ENCODE results near the gene GADD45B. TPM values are rescaled to one million over a fixed set of nuclear protein-coding genes. Genes with fewer than 3 reads are reported as not detected.

GADD45B gene
- total RNA-seq, 1 experiment from 2014 or later: 37.9 TPM

- ChIA-PET CTCF (interaction anchor here (1.6 kb wide), 1 partner anchor 100 kb away, joined by 4 read pairs; no protein-coding TSS in a partner anchor), RAD21 (ENCODE audit: low non-redundant PET in 1 of 2, low total read pairs in 2 of 2, uncharacterized antibody in 2 of 2, unreplicated experiment in 2 of 2) (no interaction called here), POLR2A (interaction anchor here (1.0 to 1.5 kb wide), 3 partner anchors 24 to 121 kb away, joined by 3 to 4 read pairs (median 3); no protein-coding TSS in a partner anchor)
- no TSS peak for BruUV-seq (replicated peaks)
- H3K9me3 ChIP-seq (ENCODE audit: control insufficient read depth in 1 of 2, insufficient read depth in 1 of 2, low read depth in 1 of 2, low read length in 2 of 2): no peaks in the 10 kb centered on the region
- H3K4me3 ChIP-seq (replicated peaks in 1 of 2; ENCODE audit: low read depth in 1 of 2, low read length in 2 of 2): no peak overlapping the region
- H3K9me2 ChIP-seq (ENCODE audit: insufficient read depth): no peaks in the 10 kb centered on the region
- no peak overlapping the region for H3K4me2 ChIP-seq (ENCODE audit: low read length)
- no peak overlapping the region for H3K9ac ChIP-seq (ENCODE audit: low read length)
- DNase-seq (ENCODE audit: low read depth, low spot score): no peak
- ATAC-seq: no peak
- no peaks in the 10 kb centered on the region for H3K27me3 ChIP-seq (ENCODE audit: insufficient read depth, low read length)
- intact Hi-C loops (cut with micrococcal nuclease): no loop called here
- TF ChIP-seq RAD21 (IDR thresholded peaks at IDR 0.05; ENCODE audit: low read depth): no peak
- TF ChIP-seq ELF1 (IDR thresholded peaks at IDR 0.05; ENCODE audit: borderline replicate concordance, low read depth): no peak
- TF ChIP-seq EZH2phosphoT487 (IDR thresholded peaks at IDR 0.05; ENCODE audit: borderline replicate concordance): no peak
- peaks cover 14% of the 10 kb centered on the region; the same call in 1 of the 2 replicates for H4K20me1 ChIP-seq (ENCODE audit: insufficient read depth)
- H3K27ac ChIP-seq (ENCODE audit: low read depth, low read length): no peak overlapping the region
- peaks cover 2 to 20% of the 10 kb centered on the region in 2 experiments; a peak in 1 of 4 replicates for H3K36me3 ChIP-seq (ENCODE audit: control insufficient read depth in 1 of 2, insufficient read depth in 2 of 2, low read length in 2 of 2)
- H3K4me1 ChIP-seq (ENCODE audit: control insufficient read depth in 1 of 2, insufficient read depth in 2 of 2, low read length in 2 of 2): peaks cover 18 to 35% of the 10 kb centered on the region in 2 experiments
- peaks cover 24% of the 10 kb centered on the region for H3K79me2 ChIP-seq (ENCODE audit: insufficient read depth, low read length)
- H2AFZ ChIP-seq (ENCODE audit: low read depth, low read length, poor library complexity, severe bottlenecking): no peak overlapping the region
Measured at GRCh38 chr19:2479556-2480194, 3.7 kb downstream of the GADD45B start.

GRCh38 chr19:2481466-2481865 is 5.5 kb downstream of the GADD45B start:
- ATAC-seq: no peak
- Histone ChIP-seq H3K4me1 (ENCODE audit: control insufficient read depth in 1 of 2, insufficient read depth in 2 of 2, low read length in 2 of 2) (peaks cover 8 to 25% of the 10 kb centered on the region in 2 experiments), H3K27ac (ENCODE audit: low read depth, low read length) (no peak overlapping the region), H3K4me2 (ENCODE audit: low read length) (no peak overlapping the region), H3K79me2 (ENCODE audit: insufficient read depth, low read length) (peaks cover 19% of the 10 kb centered on the region), H3K9me3 (ENCODE audit: control insufficient read depth in 1 of 2, insufficient read depth in 1 of 2, low read depth in 1 of 2, low read length in 2 of 2) (no peaks in the 10 kb centered on the region), H2AFZ (ENCODE audit: low read depth, low read length, poor library complexity, severe bottlenecking) (no peak overlapping the region), H3K36me3 (ENCODE audit: control insufficient read depth in 1 of 2, insufficient read depth in 2 of 2, low read length in 2 of 2) (peaks cover 2 to 20% of the 10 kb centered on the region in 2 experiments; a peak in 1 of 4 replicates), H3K9ac (ENCODE audit: low read length) (no peak overlapping the region), H3K4me3 (replicated peaks in 1 of 2; ENCODE audit: low read depth in 1 of 2, low read length in 2 of 2) (no peak overlapping the region), H3K27me3 (ENCODE audit: insufficient read depth, low read length) (no peaks in the 10 kb centered on the region), H4K20me1 (ENCODE audit: insufficient read depth) (peaks cover 14% of the 10 kb centered on the region; the same call in 1 of the 2 replicates), H3K9me2 (ENCODE audit: insufficient read depth) (no peaks in the 10 kb centered on the region)
- CTCF ChIA-PET: no interaction called here
- intact Hi-C loops (cut with micrococcal nuclease): no loop called here
- RAD21 ChIA-PET (ENCODE audit: low non-redundant PET in 1 of 2, low total read pairs in 2 of 2, uncharacterized antibody in 2 of 2, unreplicated experiment in 2 of 2): no interaction called here
- TF ChIP-seq JUND (IDR thresholded peaks at IDR 0.05): no peak
- no peak for TF ChIP-seq EZH2 (IDR thresholded peaks at IDR 0.05)
- no peak for TF ChIP-seq ZFX (IDR thresholded peaks at IDR 0.05)
- TF ChIP-seq CEBPB (IDR thresholded peaks at IDR 0.05; ENCODE audit: low read depth): no peak
- TF ChIP-seq, protein P1, sequence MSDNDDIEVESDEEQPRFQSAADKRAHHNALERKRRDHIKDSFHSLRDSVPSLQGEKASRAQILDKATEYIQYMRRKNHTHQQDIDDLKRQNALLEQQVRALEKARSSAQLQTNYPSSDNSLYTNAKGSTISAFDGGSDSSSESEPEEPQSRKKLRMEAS (IDR thresholded peaks at IDR 0.05): no peak
- no peak for TF ChIP-seq EGR1 (IDR thresholded peaks at IDR 0.05; ENCODE audit: low read depth)
- no peak for TF ChIP-seq YY1 (IDR thresholded peaks at IDR 0.05; ENCODE audit: extremely low read depth, insufficient replicate concordance, low read depth, low read length)
- TF ChIP-seq CBX3 (IDR thresholded peaks at IDR 0.05; ENCODE audit: low read depth): no peak
- no peak for TF ChIP-seq SP1 (IDR thresholded peaks at IDR 0.05; ENCODE audit: low read depth)
- no peak for TF ChIP-seq TCF7L2 (IDR thresholded peaks at IDR 0.05; ENCODE audit: borderline replicate concordance, extremely low read depth, insufficient read depth, insufficient read length)
- TF ChIP-seq ZBTB33 (IDR thresholded peaks at IDR 0.05; ENCODE audit: extremely low read depth, insufficient replicate concordance, low read length): no peak
- POLR2A ChIA-PET: no interaction called here
- no TSS peak for BruUV-seq (replicated peaks)
- DNase-seq (ENCODE audit: low read depth, low spot score): no peak

Data from HCT116 (cell line).